ENCODE measurements around the gene COL5A2. TPM values are rescaled to one million over a fixed set of nuclear protein-coding genes. Genes with fewer than 3 reads are reported as not detected.

The COL5A2 gene
- total and polyA plus RNA-seq, 9 of the 15 experiments (the other 6 are each of a cell fraction or from before 2014, with no cell fraction given) = 0.01 to 0.54 (median 0.19) TPM

- Histone ChIP-seq H3K27me3 (ENCODE audit: control insufficient read depth in 2 of 2, insufficient read depth in 2 of 2, low read length in 2 of 2) (no peaks in the 10 kb centered on the region), H3K4me2 (ENCODE audit: insufficient read depth, low read length) (no peak overlapping the region), H4K20me1 (replicated peaks; ENCODE audit: control insufficient read depth, insufficient read depth, low read length) (no peaks in the 10 kb centered on the region), H3K4me1 (replicated peaks in 1 of 2; ENCODE audit: control insufficient read depth in 2 of 2, insufficient read depth in 2 of 2, low read length in 2 of 2) (no peaks in the 10 kb centered on the region), H3K36me3 (ENCODE audit: control insufficient read depth, insufficient read depth, low read length) (no peaks in the 10 kb centered on the region), H3K9ac (ENCODE audit: insufficient read depth in 1 of 2, low read depth in 2 of 2, low read length in 2 of 2) (no peak overlapping the region), H3K27ac (ENCODE audit: extremely low read depth, low read depth, low read length) (no peak overlapping the region), H3K79me2 (ENCODE audit: control insufficient read depth, insufficient read depth, low read length) (no peaks in the 10 kb centered on the region), H2AFZ (ENCODE audit: low read depth, low read length) (no peak overlapping the region), H3K4me3 (no peak overlapping the region), H3K9me3 (replicated peaks; ENCODE audit: control insufficient read depth, insufficient read depth, low read depth, low read length) (no peaks in the 10 kb centered on the region), H3K9me1 (ENCODE audit: control insufficient read depth, insufficient read depth, low read length) (no peaks in the 10 kb centered on the region)
- intact Hi-C loops (cut with micrococcal nuclease) = no loop called here
- no TSS peak for BruUV-seq (replicated peaks)
- TF ChIP-seq PYGO2 (tag; IDR thresholded peaks at IDR 0.05) (no peak), BRF2 (IDR thresholded peaks at IDR 0.05; ENCODE audit: borderline replicate concordance, insufficient read depth, insufficient read length) (no peak), DIDO1 (tag; IDR thresholded peaks at IDR 0.05; ENCODE audit: low read depth) (no peak), ZNF717 (CRISPR knock-in tag; IDR thresholded peaks at IDR 0.05) (no peak), CXXC5 (CRISPR knock-in tag; IDR thresholded peaks at IDR 0.05) (no peak), ZNF583 (CRISPR knock-in tag; IDR thresholded peaks at IDR 0.05) (no peak)
- WGBS (ENCODE audit: insufficient coverage, low coverage, missing lambda C conversion rate) = 10% methylated on average over 3 of the region's 5 CpGs
- POLR2A ChIA-PET = no interaction called here
- FAIRE-seq (no peak), DNase-seq (ENCODE audit: extremely low read depth in 1 of 4, low spot score in 3 of 4) (no peak), ATAC-seq (no peak)
- CTCF ChIA-PET (ENCODE audit: low intra/inter-chr PET ratio) = no interaction called here
- in situ Hi-C loops (cut with MboI) = no loop called here
These were observed 194.9 kb downstream of the COL5A2 start for GRCh38 chr2:188984680-188985079.

DNA sequence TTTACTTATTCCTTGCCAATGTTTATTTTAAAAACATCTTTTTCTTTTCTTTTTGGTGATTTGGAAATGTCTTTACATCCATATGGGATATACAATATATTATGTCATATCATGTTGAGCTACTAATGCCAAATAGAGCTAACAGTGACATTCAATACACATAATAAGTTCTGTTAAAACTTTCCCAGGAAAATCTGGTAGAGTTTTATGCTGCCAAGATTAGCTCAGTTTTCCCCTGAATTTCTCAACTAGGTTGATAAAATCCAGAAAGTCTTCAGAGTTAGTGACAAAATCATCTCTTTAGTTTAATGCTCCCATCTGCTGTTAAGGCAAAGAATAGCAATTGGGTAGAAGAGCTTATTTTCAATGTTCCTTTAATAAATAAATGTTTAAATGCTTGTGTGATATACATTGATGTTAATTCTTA lies 195.5 kb downstream of the COL5A2 start:
- Histone ChIP-seq H3K27ac (ENCODE audit: extremely low read depth, low read depth, low read length) (no peak overlapping the region), H3K27me3 (ENCODE audit: control insufficient read depth in 2 of 2, insufficient read depth in 2 of 2, low read length in 2 of 2) (no peaks in the 10 kb centered on the region), H3K9me1 (ENCODE audit: control insufficient read depth, insufficient read depth, low read length) (no peaks in the 10 kb centered on the region), H3K4me2 (ENCODE audit: insufficient read depth, low read length) (no peak overlapping the region), H3K9ac (ENCODE audit: insufficient read depth in 1 of 2, low read depth in 2 of 2, low read length in 2 of 2) (no peak overlapping the region), H3K4me1 (replicated peaks in 1 of 2; ENCODE audit: control insufficient read depth in 2 of 2, insufficient read depth in 2 of 2, low read length in 2 of 2) (no peaks in the 10 kb centered on the region), H2AFZ (ENCODE audit: low read depth, low read length) (no peak overlapping the region), H3K9me3 (replicated peaks; ENCODE audit: control insufficient read depth, insufficient read depth, low read depth, low read length) (no peaks in the 10 kb centered on the region), H4K20me1 (replicated peaks; ENCODE audit: control insufficient read depth, insufficient read depth, low read length) (no peaks in the 10 kb centered on the region), H3K36me3 (ENCODE audit: control insufficient read depth, insufficient read depth, low read length) (no peaks in the 10 kb centered on the region), H3K79me2 (ENCODE audit: control insufficient read depth, insufficient read depth, low read length) (no peaks in the 10 kb centered on the region), H3K4me3 (no peak overlapping the region)
- POLR2A ChIA-PET = no interaction called here
- intact Hi-C loops (cut with micrococcal nuclease) (no loop called here), in situ Hi-C loops (cut with MboI) (no loop called here)
- DNase-seq (ENCODE audit: extremely low read depth in 1 of 4, low spot score in 3 of 4) = no peak
- TF ChIP-seq ZNF644 (tag; IDR thresholded peaks at IDR 0.05; ENCODE audit: low read depth) = no peak
- TF ChIP-seq BRCA1 (IDR thresholded peaks at IDR 0.05) = no peak
- TF ChIP-seq BRCA1 (CRISPR knock-in tag; IDR thresholded peaks at IDR 0.05) = no peak
- no peak for TF ChIP-seq MLLT1 (IDR thresholded peaks at IDR 0.05)
- TF ChIP-seq BDP1 (IDR thresholded peaks at IDR 0.05; ENCODE audit: insufficient read depth, insufficient read length) = no peak
- TF ChIP-seq PHB2 (IDR thresholded peaks at IDR 0.05; ENCODE audit: low read depth) = no peak
- TF ChIP-seq HNRNPK (IDR thresholded peaks at IDR 0.05; ENCODE audit: low read depth, low read length, poor library complexity, severe bottlenecking) = no peak
- no peak for TF ChIP-seq ZFX (CRISPR knock-in tag; IDR thresholded peaks at IDR 0.05)
- TF ChIP-seq PCBP1 (IDR thresholded peaks at IDR 0.05; ENCODE audit: low read depth, low read length, poor library complexity, severe bottlenecking) = no peak
- no peak for TF ChIP-seq ZNF316 (IDR thresholded peaks at IDR 0.05)
- no peak for TF ChIP-seq PTRF (tag; IDR thresholded peaks at IDR 0.05)
- no peak for TF ChIP-seq ZNF324 (CRISPR knock-in tag; IDR thresholded peaks at IDR 0.05)
- no peak for FAIRE-seq
- BruUV-seq (replicated peaks) = no TSS peak
- CTCF ChIA-PET (ENCODE audit: low intra/inter-chr PET ratio) = no interaction called here
- no peak for ATAC-seq
